Stimulated activated CD8-positive, alpha-beta memory T cell treated with anti-CD3 and anti-CD28 coated beads, Interleukin-2, amount 100 ng/mL, for 48 hours (primary cell): ENCODE results near the gene IL19.

ENCODE experiments used
- DNase-seq, 2 donors: peaks; one replicate each; pipeline ENCODE4 v3.0.0-alpha.2; 2020; ENCODE audit warnings: low read depth in 2 of 2

IL19 gene

DNA sequence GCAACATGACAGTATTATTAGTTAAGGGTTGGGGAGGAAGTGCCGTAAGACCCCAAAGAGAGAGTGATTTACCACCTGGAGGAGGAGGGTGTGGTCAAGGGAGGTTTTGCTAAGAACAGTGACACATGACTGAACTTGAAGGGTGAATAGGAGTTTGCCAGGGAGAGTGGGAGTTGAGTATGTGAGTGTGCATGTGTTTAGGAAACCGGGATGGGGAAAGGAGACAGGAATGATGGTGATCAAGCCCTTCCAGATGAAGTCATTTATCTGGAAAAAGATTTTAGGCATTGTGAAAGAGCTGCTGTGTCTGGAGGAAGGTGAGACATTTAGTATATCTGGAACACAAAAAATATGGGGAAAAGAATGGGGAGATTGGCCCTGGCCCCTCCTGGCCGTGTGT is 29.8 kb downstream of the IL19 start:
- DNase-seq, result no peak

- no peak for DNase-seq
Observed at GRCh38 chr1:206800891-206801290, 30.3 kb downstream of the IL19 start.

DNA sequence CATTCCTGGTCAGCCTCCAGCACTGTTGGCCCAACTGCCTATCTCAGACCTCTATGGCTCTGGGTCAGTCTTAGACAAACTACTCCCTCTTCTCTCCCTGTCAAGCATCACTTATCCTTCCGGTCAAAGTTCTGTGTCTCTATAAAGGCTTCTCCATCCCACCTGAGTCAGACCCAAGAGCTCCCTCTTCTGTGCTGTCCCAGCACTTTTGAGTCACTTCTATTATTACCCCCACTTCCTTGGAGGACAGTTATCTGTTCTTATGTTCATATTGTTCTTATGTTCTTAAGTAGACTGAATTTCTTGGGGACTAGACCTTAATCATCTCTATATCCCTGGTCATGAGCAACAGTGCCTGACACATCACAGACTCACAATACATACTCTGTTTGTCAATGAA is 30.9 kb downstream of the IL19 start:
- no peak for DNase-seq

DNA sequence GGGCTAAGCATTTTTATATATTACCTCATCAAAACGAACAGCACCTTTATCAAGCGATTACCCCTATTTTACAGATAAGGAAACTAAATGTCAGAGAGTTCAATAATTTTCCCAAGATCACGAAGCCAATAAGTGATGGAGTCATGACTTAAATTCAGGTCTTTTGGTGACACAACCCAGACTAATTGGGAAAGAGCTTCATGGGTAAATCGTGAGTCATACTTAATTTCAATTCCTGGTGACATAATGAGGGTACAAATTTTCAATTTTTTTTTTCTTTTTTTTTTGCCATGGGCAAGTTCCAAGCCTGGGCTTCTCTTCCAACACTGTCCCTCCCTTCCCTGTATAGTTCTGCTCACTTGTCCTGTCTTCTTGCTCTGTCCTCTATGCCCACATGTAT is 31.8 kb downstream of the IL19 start:
- no peak for DNase-seq

DNA sequence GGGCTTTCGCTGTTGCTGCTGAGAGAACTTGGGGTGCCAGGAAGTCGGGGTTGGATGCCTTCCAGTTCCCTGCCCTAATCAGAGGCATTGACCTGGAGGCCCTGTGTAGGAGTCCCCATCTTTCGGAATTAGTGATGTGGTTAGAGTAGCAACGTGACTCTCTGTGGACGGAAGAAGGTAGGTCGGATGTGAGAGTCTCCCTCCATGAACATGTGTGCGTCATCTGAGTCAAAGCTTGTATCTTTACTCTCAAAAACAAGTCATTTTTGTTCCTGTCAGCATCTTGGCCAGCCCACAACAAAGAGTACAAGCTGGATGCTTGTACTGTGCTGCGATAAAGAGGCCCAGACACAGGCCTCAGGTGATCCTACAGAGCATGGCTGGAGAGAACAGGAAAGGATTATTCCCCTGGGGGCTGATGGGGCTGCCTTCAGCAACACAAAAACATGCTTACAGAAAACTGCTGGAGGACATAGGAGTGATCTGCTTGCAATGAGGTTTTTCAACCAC is 32.7 kb downstream of the IL19 start:
- peak in 1 of 2 donors; percentile 57 for DNase-seq

GRCh38 chr1:206804156-206804737 is 33.7 kb downstream of the IL19 start:
- no peak for DNase-seq

- no peak for DNase-seq
Observed at GRCh38 chr1:206805357-206805756, 34.8 kb downstream of the IL19 start.

- DNase-seq, result no peak
Observed at GRCh38 chr1:206808615-206809014, 38.0 kb downstream of the IL19 start.

DNA sequence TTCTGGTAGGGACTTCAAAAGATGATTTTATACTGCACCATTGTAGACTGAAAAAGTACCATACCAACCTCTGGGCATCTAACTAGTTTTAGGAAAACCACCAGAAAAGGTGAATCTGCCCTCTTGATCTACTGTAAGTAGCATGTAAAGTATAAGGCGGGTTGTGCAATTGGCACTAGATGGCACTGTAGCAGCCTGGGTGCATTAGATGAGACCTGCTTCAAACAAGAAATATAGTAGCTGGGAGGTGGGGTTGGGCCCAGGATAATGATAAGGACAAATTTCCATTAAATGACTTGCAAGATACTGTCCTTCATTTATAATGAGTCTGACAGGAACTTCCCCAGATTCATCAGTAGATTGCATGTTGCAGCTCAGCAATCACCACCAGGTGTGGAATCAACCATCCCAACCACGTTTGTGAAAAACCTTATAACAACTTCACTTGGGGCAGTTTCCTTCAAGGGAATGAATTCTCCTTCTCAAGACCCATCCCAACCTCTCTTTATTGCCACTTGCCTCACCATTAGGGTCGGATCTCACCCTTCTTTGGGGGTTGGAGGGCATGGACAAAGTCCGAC is 39.0 kb downstream of the IL19 start:
- DNase-seq, result no peak

DNA sequence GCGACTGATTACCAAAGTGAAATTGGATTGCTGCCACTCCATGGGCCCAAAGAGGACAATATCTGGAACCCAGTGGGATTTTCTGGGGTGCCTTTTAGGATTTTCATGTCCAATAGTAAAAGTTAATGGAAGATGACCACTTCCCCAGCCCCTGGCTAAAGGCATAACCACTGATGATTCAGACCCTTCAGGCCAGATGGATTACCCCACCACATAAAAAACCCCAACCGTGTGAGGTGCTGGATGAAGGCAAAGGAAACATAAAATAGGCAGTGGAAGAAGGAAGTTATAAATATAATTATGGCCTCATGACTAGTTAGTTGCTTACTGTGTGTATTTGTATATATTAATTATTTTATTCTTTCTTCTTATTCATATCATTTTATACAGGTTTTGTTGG is 41.9 kb downstream of the IL19 start:
- DNase-seq, result no peak

GRCh38 chr1:206814716-206815341 is 44.3 kb downstream of the IL19 start:
- DNase-seq, result no peak

DNA sequence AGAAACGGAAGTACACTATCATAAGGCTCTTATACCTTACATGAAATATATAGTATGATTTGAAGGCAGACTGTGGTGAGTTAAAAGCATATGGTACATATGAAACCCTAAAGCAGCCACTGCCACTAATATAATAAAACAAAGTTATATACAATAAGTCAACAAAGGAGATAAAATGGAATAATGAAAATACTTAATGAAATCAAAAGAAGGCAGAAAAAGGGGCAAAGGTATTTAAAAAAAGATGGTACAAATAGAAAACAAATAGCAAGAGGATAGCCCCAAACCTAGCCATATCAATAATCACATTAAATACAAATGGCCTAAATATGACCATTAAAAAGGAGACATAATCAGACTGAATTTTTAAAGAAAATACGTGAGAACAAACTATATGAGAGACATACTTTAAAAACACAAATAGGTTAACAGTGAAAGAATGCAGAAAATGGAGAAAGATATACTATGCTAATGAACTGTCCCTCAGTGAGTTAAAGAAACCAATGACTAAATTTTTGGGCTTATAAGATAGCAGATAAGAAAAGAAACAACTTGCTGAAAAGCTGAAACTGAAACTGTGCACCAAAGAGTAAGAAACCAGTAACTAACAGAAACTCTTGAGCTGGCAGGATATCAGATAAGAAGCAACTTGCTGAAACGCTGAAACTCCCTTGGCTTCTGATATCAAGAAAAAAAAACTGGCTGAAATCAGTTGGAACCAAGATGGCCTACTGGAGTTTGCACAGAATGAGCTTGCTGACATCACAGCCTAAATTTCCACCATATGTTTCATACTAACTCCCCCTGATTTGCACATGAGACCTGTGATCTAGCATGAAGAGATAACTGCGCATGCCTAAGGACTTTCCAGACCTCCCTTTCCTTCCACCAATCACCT is 46.1 kb downstream of the IL19 start:
- no peak for DNase-seq

- no peak for DNase-seq
Observed at GRCh38 chr1:206821493-206821892, 50.9 kb downstream of the IL19 start.

- DNase-seq, result no peak
Observed at GRCh38 chr1:206823727-206824126, 53.2 kb downstream of the IL19 start.

- DNase-seq, result no peak
Observed at GRCh38 chr1:206824331-206824730, 53.8 kb downstream of the IL19 start.

GRCh38 chr1:206826394-206826793 is 55.8 kb downstream of the IL19 start:
- no peak for DNase-seq

DNA sequence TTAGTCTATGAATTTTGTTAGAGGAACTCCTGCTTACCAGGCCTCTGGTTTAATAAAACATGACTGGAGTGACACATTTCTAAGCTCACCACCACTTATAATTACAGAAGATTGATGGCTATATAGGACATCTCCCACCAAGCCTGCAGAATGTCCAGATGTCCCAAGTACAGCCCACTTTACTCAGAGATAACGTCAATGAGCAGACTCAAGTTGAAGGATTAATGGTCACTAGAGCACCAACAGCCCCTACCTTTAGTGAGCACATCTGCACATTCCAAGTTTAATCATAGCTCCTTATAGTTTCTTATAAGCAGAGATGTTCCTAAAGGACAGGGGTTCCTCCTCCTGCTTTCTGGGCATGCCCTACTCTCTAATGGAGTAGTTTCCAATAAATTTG is 57.5 kb downstream of the IL19 start:
- DNase-seq, result no peak

DNA sequence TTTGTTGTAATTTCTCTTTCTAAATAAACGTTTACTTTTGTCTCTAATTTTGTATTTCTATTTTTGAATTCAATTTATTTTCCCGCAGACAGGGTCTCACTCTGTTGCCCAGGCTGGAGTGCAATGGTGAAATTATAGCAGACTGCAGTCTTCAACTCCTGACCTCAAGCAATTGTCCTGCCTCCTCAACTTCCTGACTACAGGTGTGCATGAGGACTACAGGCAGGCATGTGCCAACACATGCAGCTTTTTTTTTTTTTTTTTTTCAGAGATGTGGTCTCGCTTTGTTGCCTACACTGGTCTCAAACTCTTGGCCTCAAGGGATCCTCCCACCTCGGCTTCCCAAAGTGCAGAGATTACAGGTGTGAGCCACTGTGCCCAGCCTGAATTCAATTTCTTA is 58.2 kb downstream of the IL19 start:
- no peak for DNase-seq

GRCh38 chr1:206829282-206829681 is 58.7 kb downstream of the IL19 start:
- DNase-seq, result no peak

GRCh38 chr1:206829875-206830274 is 59.3 kb downstream of the IL19 start:
- DNase-seq, result no peak

DNA sequence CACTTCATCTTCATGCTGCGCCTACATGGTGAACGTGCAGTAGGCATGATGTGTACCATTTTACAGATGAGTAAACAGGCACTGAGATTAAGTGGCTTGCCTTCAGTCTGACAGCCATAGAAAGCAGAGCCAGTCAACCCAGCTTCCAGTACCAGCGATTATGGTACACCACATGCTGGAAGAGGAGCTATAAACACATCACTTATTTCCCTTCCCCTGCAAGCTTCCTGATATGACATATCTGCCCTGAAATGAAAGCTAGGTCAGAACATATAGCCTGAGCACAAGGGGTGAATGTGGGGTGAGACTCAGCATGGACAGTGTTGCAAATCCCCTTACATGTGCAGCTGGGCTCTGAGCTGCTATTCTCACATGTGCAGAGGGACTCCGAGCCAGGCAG is 61.1 kb downstream of the IL19 start:
- DNase-seq, result no peak

GRCh38 chr1:206832352-206832880 is 61.8 kb downstream of the IL19 start:
- no peak for DNase-seq
